Chondrocyte (in vitro differentiated cells): Measurements from ENCODE around the gene KEL. TPM values are rescaled to one million over a fixed set of nuclear protein-coding genes. Genes with fewer than 3 reads are reported as not detected.

Experiments
- DNase-seq: peaks from one replicate; pipeline ENCODE4 v3.0.0; 2021; ENCODE audit warnings: mixed read lengths, low spot score
- H3K27ac Mint-ChIP-seq: one replicate; pipeline ENCODE4 v1.8.0; 2021; ENCODE audit warnings: mild to moderate bottlenecking, moderate library complexity, mixed read lengths; ENCODE audit not compliant: unreplicated experiment
- H3K27me3 Mint-ChIP-seq: 2 replicates; pipeline ENCODE4 v1.8.0; 2021; ENCODE audit warnings: low read depth, mixed read lengths
- H3K36me3 Mint-ChIP-seq: 2 replicates; pipeline ENCODE4 v1.8.0; 2021; ENCODE audit warnings: low read depth, mixed read lengths
- H3K4me1 Mint-ChIP-seq: 2 replicates; pipeline ENCODE4 v1.8.0; 2021; ENCODE audit warnings: low read depth, mild to moderate bottlenecking, mixed read lengths
- H3K4me3 Mint-ChIP-seq: one replicate; pipeline ENCODE4 v1.8.0; 2021; ENCODE audit warnings: mild to moderate bottlenecking, moderate library complexity, mixed read lengths; ENCODE audit not compliant: unreplicated experiment
- H3K9me3 Mint-ChIP-seq: 2 replicates; pipeline ENCODE4 v1.8.0; 2021; ENCODE audit warnings: low read depth, mixed read lengths
- total RNA-seq: library from RNA; stranded (reverse); gene quantifications from 3 replicates; pipeline ENCODE4 v1.2.1, GENCODE V29; 2021
- TF ChIP-seq, protein P1 (sequence below): fragments of 200-600 bp; sonication (generic); IDR thresholded peaks from 2 replicates; pipeline ENCODE4 v1.5.0; 2021; ENCODE audit warnings: antibody characterized with exemption, mild to moderate bottlenecking, moderate library complexity

The KEL gene
- total RNA-seq, 1 donor from 2014 or later: 0.40 TPM

- DNase-seq: no peak
- H3K27ac Mint-ChIP-seq: no peak overlapping the region
- peaks cover 7% of the 10 kb centered on the region for H3K9me3 Mint-ChIP-seq
- H3K4me3 Mint-ChIP-seq: no peak overlapping the region
- H3K36me3 Mint-ChIP-seq: no peaks in the 10 kb centered on the region
- TF ChIP-seq, protein P1, sequence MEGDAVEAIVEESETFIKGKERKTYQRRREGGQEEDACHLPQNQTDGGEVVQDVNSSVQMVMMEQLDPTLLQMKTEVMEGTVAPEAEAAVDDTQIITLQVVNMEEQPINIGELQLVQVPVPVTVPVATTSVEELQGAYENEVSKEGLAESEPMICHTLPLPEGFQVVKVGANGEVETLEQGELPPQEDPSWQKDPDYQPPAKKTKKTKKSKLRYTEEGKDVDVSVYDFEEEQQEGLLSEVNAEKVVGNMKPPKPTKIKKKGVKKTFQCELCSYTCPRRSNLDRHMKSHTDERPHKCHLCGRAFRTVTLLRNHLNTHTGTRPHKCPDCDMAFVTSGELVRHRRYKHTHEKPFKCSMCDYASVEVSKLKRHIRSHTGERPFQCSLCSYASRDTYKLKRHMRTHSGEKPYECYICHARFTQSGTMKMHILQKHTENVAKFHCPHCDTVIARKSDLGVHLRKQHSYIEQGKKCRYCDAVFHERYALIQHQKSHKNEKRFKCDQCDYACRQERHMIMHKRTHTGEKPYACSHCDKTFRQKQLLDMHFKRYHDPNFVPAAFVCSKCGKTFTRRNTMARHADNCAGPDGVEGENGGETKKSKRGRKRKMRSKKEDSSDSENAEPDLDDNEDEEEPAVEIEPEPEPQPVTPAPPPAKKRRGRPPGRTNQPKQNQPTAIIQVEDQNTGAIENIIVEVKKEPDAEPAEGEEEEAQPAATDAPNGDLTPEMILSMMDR: no peak
- H3K27me3 Mint-ChIP-seq: peaks cover 7% of the 10 kb centered on the region
- no peaks in the 10 kb centered on the region for H3K4me1 Mint-ChIP-seq
Observed at GRCh38 chr7:142930126-142930730, 31.9 kb downstream of the KEL start.

DNA sequence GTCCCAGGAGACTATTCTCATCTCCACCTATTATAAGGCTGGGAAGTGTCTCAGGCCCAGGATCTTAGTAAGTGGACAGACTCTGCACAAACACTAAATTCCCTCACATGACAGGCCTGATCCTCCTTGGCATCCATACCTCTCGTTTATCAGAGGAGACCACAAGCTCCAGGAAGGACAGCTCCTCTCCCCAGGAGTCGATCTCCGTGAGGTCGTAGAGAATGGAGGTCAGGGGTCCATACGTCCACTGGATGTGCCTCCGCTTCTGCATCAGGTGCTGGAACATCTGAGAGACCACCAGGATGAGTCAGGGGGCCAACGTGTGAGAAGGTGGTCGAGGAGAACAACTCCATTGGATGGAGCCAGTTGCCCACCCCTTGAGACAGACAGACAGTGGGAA lies 34.2 kb downstream of the KEL start:
- TF ChIP-seq, protein P1: no peak
- Mint-ChIP-seq H3K4me3 (no peak overlapping the region), H3K4me1 (no peaks in the 10 kb centered on the region), H3K36me3 (no peaks in the 10 kb centered on the region), H3K27me3 (peaks cover 7% of the 10 kb centered on the region), H3K27ac (no peak overlapping the region), H3K9me3 (peaks cover 7% of the 10 kb centered on the region)
- DNase-seq: no peak

DNA sequence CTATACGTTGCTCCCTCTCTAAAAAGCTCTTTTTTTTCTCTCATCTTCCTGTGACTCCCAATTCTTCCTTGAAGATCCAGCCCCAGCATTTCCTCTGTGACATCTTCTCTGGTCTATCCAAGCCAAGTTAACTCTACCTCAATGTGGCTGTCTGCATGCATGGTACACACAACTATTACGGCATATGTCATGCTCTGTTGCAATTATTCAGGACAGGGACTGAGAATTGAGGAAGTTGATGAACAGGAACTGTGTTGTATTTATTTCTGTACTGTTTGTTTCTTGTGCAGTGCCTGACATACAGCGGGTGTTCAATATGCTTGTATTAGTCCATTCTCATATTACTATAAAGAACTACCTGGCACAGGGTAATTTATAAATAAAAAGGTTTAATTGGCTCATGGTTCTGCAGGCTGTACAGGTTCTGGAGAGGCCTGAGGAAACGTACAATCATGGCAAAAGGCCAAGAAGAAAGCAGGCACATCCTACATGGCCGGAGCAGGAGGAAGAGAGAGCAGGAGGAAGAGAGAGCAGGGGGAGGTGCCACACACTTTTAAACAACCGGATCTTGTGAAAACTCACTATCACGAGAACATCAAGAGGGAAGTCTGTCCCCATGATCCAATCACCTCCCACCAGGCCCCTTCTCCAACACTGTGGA lies 34.9 kb downstream of the KEL start:
- H3K4me1 Mint-ChIP-seq: no peaks in the 10 kb centered on the region

DNA sequence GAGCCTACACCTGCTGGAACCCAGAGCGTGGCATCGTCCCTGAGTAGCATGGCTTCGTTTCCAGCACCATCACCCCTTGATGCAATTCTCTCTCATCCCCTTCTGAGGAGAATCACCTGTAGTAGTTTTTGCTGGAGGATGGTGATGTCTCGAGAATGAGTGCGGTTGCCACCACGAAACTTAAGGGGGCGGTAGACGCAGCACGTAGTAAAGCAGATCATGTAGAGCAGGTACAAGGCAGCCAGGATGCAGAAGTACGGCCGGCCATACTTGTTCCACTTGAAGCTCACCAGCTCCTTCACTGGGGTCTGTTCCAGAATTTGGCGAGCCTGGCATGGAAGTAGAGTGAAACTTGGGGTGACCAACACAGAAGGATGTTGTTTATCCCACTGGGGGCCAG lies 36.8 kb downstream of the KEL start:
- H3K27ac Mint-ChIP-seq: no peak overlapping the region
- no peak for DNase-seq
- no peak overlapping the region for H3K4me3 Mint-ChIP-seq
- peaks cover 10% of the 10 kb centered on the region for H3K27me3 Mint-ChIP-seq
- TF ChIP-seq, protein P1: no peak
- no peaks in the 10 kb centered on the region for H3K4me1 Mint-ChIP-seq
- no peaks in the 10 kb centered on the region for H3K36me3 Mint-ChIP-seq
- peaks cover 4% of the 10 kb centered on the region for H3K9me3 Mint-ChIP-seq

More for the DNA sequence above, 34.9 kb downstream of the KEL start:
- Mint-ChIP-seq H3K27ac (no peak overlapping the region), H3K9me3 (peaks cover 7% of the 10 kb centered on the region), H3K27me3 (peaks cover 7% of the 10 kb centered on the region), H3K4me3 (no peak overlapping the region), H3K36me3 (no peaks in the 10 kb centered on the region)
- no peak for DNase-seq
- TF ChIP-seq, protein P1: no peak

GRCh38 chr7:142923391-142923790 lies 38.8 kb downstream of the KEL start:
- no peaks in the 10 kb centered on the region for H3K9me3 Mint-ChIP-seq
- no peaks in the 10 kb centered on the region for H3K4me1 Mint-ChIP-seq
- no peak for DNase-seq
- peaks cover 10% of the 10 kb centered on the region for H3K27me3 Mint-ChIP-seq
- H3K36me3 Mint-ChIP-seq: no peaks in the 10 kb centered on the region
- no peak overlapping the region for H3K27ac Mint-ChIP-seq
- TF ChIP-seq, protein P1: no peak
- no peak overlapping the region for H3K4me3 Mint-ChIP-seq
